Esophagus muscularis mucosa (tissue), 4 donors: ENCODE data around the gene RNU7-1. TPM values are rescaled to one million over a fixed set of nuclear protein-coding genes. Genes with fewer than 3 reads are reported as not detected.

ENCODE experiments used
- DNase-seq: peaks from one replicate; pipeline ENCODE4 v3.0.0-alpha.2; 2017; ENCODE audit errors: extremely low spot score
- H3K27ac ChIP-seq, 4 donors: fragments of 200-600 bp; sonication (generic); replicated peaks in 1 of 4; 1 replicate in 3 of 4; 2 replicates in 1 of 4; pipeline ENCODE4 v1.5.1; 2016 to 2019; ENCODE audit warnings: mild to moderate bottlenecking in 1 of 4
- H3K27me3 ChIP-seq, 4 donors: fragments of 200-600 bp; sonication (generic); one replicate each; pipeline versions ENCODE4 v1.5.1 to v1.6.0; 2016 to 2019
- H3K36me3 ChIP-seq, 4 donors: fragments of 200-600 bp; sonication (generic); one replicate each; pipeline ENCODE4 v1.5.1; 2016 to 2019
- H3K4me1 ChIP-seq, 4 donors: fragments of 200-600 bp; sonication (generic); one replicate each; pipeline ENCODE4 v1.5.1; 2016 to 2019
- H3K4me3 ChIP-seq, 4 donors: fragments of 200-600 bp; sonication (generic); 1 replicate in 2 of 4; 2 replicates in 2 of 4; pipeline ENCODE4 v1.5.1; 2016 to 2019; ENCODE audit warnings: mild to moderate bottlenecking in 4 of 4, moderate library complexity in 1 of 4
- H3K9me3 ChIP-seq, 4 donors: fragments of 200-600 bp; sonication (generic); 1 replicate in 3 of 4; 2 replicates in 1 of 4; pipeline ENCODE4 v1.5.1; 2016 to 2019
- EP300 ChIP-seq: sonication (generic); formaldehyde crosslinking; IDR thresholded peaks from one replicate; pipeline ENCODE4 v1.6.1; 2017; ENCODE audit warnings: antibody characterized with exemption
- POLR2A ChIP-seq: fragments of 450-650 bp; IDR thresholded peaks from one replicate; pipeline ENCODE4 v1.6.1; 2017; ENCODE audit warnings: antibody characterized with exemption, moderate library complexity, mild to moderate bottlenecking, low read depth
- POLR2AphosphoS5 ChIP-seq, 2 donors: sonication (generic); formaldehyde crosslinking; IDR thresholded peaks; one replicate each; pipeline ENCODE4 v1.6.1; 2017; ENCODE audit warnings: antibody characterized with exemption in 2 of 2
- WGBS: methylation state at CpG from one replicate; pipeline ENCODE4 v1.1.5; 2018; 5-methylcytosine and 5-hydroxymethylcytosine counted together
- intact Hi-C: fragments of 100-400 bp; cut with DNase I; formaldehyde crosslinking; loops from one replicate; pipeline ENCODE4 v1.15.1; 2023
- total RNA-seq, 4 donors: library from RNA; depleted of rRNA; stranded (reverse); fragments of >200 nt; gene quantifications; one replicate each; pipeline versions ENCODE4 v1.1.0 to v1.2.1, GENCODE V29; 2016
- TF ChIP-seq, protein P1 (sequence below), 3 experiments: fragments of 200-600 bp in 2 of 3; fragments of 450-650 bp in 1 of 3; sonication (generic) in 2 of 3; IDR thresholded peaks; one replicate each; pipeline ENCODE4 v1.5.1; 2017 to 2019; ENCODE audit warnings: antibody characterized with exemption in 3 of 3, mild to moderate bottlenecking in 2 of 3, moderate library complexity in 1 of 3

The RNU7-1 gene
- total RNA-seq, 4 donors from 2014 or later, result not detected

DNA sequence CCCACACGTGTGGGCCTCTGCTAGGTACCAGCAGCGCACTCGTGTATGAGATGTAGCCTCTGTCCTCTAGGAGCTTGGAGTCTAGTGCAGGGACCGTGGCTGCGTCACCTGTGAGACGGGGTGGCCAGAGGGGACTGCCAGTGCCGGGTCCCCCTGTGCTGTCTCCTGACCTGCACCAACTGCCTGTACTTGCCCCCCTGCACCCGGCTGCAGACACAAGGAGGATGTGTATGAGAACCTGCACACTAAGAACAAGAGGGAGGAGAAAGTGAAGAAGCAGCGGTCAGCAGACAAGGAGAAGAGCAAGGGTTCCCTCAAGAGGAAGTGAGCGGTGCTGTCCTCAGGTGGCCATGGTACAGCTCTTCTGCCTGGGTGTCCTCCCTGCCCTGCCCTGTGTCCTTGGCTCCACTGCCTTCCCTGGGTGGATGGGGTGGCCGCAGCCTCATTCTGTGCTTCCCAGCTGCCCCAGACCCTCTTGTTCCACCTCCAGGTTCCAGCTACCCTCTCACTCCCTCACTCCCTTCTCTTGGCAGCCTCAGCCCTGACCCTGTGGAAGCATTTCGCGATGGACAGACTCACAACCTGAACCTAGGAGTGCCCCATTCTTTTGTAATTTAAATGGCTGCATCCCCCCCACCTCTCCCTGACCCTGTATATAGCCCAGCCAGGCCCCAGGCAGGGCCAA lies 17.1 kb downstream of the RNU7-1 start:
- intact Hi-C loops, result no loop called here
- Histone ChIP-seq H3K4me3 (peak overlapping the region in 1 of 4 donors; percentile 30), H3K9me3 (no peaks in the 10 kb centered on the region), H3K27me3 (no peaks in the 10 kb centered on the region), H3K36me3 (peaks cover 5 to 11% (median 8%) of the 10 kb centered on the region in 4 donors), H3K27ac (peak overlapping the region; percentile 61 to 84 (median 71)), H3K4me1 (peaks cover 47 to 65% (median 52%) of the 10 kb centered on the region in 4 donors)
- TF ChIP-seq, protein P1, sequence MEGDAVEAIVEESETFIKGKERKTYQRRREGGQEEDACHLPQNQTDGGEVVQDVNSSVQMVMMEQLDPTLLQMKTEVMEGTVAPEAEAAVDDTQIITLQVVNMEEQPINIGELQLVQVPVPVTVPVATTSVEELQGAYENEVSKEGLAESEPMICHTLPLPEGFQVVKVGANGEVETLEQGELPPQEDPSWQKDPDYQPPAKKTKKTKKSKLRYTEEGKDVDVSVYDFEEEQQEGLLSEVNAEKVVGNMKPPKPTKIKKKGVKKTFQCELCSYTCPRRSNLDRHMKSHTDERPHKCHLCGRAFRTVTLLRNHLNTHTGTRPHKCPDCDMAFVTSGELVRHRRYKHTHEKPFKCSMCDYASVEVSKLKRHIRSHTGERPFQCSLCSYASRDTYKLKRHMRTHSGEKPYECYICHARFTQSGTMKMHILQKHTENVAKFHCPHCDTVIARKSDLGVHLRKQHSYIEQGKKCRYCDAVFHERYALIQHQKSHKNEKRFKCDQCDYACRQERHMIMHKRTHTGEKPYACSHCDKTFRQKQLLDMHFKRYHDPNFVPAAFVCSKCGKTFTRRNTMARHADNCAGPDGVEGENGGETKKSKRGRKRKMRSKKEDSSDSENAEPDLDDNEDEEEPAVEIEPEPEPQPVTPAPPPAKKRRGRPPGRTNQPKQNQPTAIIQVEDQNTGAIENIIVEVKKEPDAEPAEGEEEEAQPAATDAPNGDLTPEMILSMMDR (IDR thresholded peaks at IDR 0.05), result no peak
- TF ChIP-seq EP300 (no peak), POLR2AphosphoS5 (IDR thresholded peaks at IDR 0.05) (no peak), POLR2A (no peak)
- WGBS, result 83% methylated on average over 12 of the region's 13 CpGs
- no peak for DNase-seq

DNA sequence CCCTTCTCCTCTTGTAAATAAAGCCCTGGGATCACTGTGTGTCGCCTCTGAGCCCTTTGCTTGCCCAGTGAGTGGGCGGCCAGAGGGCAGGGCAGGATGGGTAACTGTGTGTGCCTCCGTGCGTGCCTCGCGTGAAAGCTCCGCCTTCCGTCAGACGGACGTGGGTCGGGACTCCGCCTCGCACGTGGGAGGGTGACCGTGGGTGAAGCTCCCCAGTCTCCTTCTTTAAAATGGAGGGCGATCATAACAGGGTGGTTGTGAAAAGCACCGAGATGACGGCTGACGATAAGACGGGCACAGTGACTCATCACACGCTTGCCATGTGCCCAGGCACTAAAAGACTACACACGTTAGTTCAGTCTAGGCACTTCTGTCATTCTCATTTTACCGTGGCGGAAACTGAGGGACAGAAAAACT lies 17.7 kb downstream of the RNU7-1 start:
- intact Hi-C loops, result no loop called here
- Histone ChIP-seq H3K36me3 (peaks cover 10 to 17% (median 14%) of the 10 kb centered on the region in 4 donors), H3K4me1 (peaks cover 47 to 65% (median 52%) of the 10 kb centered on the region in 4 donors), H3K27ac (peak overlapping the region; percentile 61 to 84 (median 71)), H3K9me3 (no peaks in the 10 kb centered on the region), H3K27me3 (no peaks in the 10 kb centered on the region), H3K4me3 (peak overlapping the region; percentile 18 to 30 (median 21))
- whole genome bisulfite sequencing, result 48% methylated on average over 9 of the region's 24 CpGs
- DNase-seq, result no peak
- TF ChIP-seq, protein P1 (IDR thresholded peaks at IDR 0.05), result no peak
- peak in 1 of 2 donors; percentile 19 for TF ChIP-seq POLR2AphosphoS5 (IDR thresholded peaks at IDR 0.05)
- TF ChIP-seq EP300, result no peak
- TF ChIP-seq POLR2A, result no peak

DNA sequence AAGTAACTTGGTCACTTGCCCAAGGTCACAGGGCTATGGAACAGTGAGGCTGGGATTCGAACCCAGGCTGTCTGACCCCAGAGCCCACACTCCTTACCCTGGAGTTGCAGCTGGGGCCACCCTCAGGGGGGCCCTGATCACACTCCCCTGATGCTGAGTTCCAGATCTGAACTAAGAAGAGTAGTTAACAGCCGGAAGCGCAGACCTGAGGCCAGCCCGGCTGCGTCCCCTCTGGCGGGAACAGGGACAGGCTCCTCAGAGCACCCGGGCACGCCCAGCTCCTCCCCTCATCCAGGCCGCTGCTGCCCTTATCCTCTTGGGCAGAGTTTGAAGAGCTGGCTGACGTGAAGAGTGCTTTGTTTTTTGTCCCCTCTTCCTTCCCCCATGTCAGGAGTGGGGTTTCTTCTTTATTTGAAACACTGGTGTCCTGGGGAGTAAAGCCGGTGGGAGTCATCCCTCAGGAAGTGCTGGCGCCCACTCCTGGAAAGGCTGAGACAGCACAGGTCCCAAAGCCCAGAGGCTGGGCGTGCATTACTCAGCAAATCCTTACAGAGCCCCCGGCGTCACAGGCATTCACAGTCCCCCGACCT lies 18.2 kb downstream of the RNU7-1 start:
- Histone ChIP-seq H3K27ac (peak overlapping the region; percentile 61 to 84 (median 71)), H3K27me3 (no peaks in the 10 kb centered on the region), H3K4me3 (peak overlapping the region; percentile 18 to 30 (median 21)), H3K4me1 (peaks cover 47 to 65% (median 52%) of the 10 kb centered on the region in 4 donors), H3K9me3 (no peaks in the 10 kb centered on the region), H3K36me3 (peaks cover 15 to 22% (median 19%) of the 10 kb centered on the region in 4 donors)
- 16% methylated on average over 9 of the region's 16 CpGs for WGBS
- intact Hi-C loops, result no loop called here
- no peak for DNase-seq
- TF ChIP-seq, protein P1 (IDR thresholded peaks at IDR 0.05), result peak in 2 of 3 experiments; percentile 23 to 52
- no peak for TF ChIP-seq POLR2A
- no peak for TF ChIP-seq POLR2AphosphoS5 (IDR thresholded peaks at IDR 0.05)

DNA sequence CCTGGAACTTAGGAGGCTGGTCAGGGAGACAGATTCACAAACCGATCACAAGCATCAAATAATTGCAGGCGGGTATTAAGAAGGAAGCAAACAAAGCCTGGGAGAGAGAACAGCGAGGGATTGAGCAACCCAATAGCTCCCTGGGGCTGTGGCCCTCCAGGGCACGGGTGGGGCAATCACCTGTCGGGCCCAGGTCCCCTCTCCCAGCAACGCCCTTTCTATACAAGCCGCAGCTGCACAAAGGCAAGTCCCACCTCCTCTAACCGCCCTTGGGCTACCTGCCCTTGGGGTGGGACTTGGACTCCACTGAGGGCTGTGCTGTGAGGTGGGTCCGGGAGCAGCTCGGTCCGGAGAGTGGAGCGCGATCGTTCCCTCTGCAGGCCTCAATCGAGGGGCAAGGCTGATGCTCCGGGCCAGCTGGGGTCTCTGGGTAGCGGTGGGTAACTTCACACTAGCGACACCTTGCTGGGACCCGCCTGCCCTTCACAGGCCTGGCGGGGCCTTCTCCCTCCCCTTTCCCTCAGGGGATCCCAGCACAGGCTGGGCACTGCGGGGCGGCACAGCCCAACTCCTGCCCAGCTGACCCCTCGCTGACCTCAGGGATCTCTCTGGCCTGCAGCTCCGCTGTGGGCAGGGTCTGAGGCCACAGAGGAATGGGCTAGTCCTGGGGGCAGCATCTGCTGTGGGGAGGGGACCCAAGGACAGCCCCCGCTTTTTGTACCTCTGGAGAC lies 18.8 kb downstream of the RNU7-1 start:
- whole genome bisulfite sequencing, result 66% methylated on average over 18 of the region's 25 CpGs
- H3K4me1 ChIP-seq, result peaks cover 47 to 65% (median 52%) of the 10 kb centered on the region in 4 donors

More for the DNA sequence above, 18.8 kb downstream of the RNU7-1 start:
- H3K27me3 ChIP-seq, result no peaks in the 10 kb centered on the region
- H3K9me3 ChIP-seq, result no peaks in the 10 kb centered on the region
- H3K4me3 ChIP-seq, result peak overlapping the region in 3 of 4 donors; percentile 12 to 30 (median 18)
- H3K27ac ChIP-seq, result peak overlapping the region; percentile 61 to 84 (median 71)
- peaks cover 22 to 28% (median 25%) of the 10 kb centered on the region in 4 donors for H3K36me3 ChIP-seq
- TF ChIP-seq POLR2AphosphoS5 (IDR thresholded peaks at IDR 0.05) (no peak), POLR2A (no peak), EP300 (no peak)
- TF ChIP-seq, protein P1 (IDR thresholded peaks at IDR 0.05), result peak in 1 of 3 experiments; percentile 3
- intact Hi-C loops, result no loop called here
- DNase-seq, result no peak
